Endothelial cell of umbilical vein (primary cell): Measurements from ENCODE around the gene FAM83D.

Experiments used
- EZH2 ChIP-seq: IDR thresholded peaks from 2 replicates; pipeline ENCODE4 v1.6.1; 2012; ENCODE audit warnings: borderline replicate concordance, low read depth, mild to moderate bottlenecking, moderate library complexity, low read length, inconsistent platforms; ENCODE audit not compliant: severe bottlenecking
- JUN ChIP-seq: IDR thresholded peaks from 2 replicates; pipeline ENCODE4 v1.6.1; 2011; ENCODE audit warnings: borderline replicate concordance, low read depth; ENCODE audit not compliant: insufficient read length, insufficient read depth

- no peak for TF ChIP-seq JUN
- TF ChIP-seq EZH2 = no peak
Observed at GRCh38 chr20:38892091-38892981, 33.9 kb upstream of the FAM83D start.
